DMS114 treated with DMSO at 0.1 percent for 48 hours (cell line): Measurements from ENCODE around the gene DEK.
"Not testable (repeated sequence)": the region's sequence is repeated elsewhere in the genome, so short reads cannot be mapped to it uniquely, and the experiment has no call there.

Experiments
- DNase-seq: peaks from one replicate; lab custom pipeline; 2025; ENCODE audit not compliant: unreplicated experiment; lab: John Stamatoyannopoulos, UW

DEK gene

DNA sequence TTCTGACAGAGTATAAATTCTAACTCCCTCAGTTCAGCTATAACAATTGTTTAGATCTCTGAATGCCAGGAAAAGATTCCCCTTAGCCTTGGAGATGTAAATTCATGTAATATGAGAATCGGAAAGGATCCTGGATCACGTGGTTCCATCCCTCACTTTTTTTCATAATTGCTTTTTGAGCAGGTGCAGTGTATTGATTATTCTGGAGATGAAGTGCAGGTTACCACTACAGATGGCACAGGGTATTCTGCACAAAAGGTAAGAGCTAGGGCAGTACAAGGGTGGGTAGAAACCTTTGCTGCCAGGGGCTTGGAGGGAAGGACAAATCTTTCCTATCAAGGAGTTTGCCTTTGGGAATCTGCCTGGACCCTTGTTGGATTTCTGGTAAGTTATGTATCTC, 56.4 kb downstream of the DEK start:
- no peak for DNase-seq

DNA sequence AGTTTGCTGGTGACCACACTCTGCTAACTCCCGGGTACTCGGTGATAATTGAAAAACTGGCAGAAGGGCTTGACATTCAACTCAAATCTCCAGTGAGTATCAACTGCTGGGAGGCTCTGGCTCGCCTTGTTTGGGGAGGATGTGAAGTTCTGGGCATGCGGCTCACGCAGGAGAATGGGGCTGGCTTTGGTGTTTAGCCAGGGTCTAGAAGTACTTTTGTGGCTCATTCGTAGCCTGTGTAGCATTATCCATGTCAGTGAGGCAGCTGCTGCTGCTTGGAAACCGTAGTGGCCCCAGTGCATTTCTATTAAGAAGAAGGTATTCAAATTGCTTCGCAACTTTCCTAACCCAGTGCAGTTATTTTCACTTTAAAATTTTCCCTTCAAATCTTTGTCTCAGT, 56.9 kb downstream of the DEK start:
- no peak for DNase-seq

DNA sequence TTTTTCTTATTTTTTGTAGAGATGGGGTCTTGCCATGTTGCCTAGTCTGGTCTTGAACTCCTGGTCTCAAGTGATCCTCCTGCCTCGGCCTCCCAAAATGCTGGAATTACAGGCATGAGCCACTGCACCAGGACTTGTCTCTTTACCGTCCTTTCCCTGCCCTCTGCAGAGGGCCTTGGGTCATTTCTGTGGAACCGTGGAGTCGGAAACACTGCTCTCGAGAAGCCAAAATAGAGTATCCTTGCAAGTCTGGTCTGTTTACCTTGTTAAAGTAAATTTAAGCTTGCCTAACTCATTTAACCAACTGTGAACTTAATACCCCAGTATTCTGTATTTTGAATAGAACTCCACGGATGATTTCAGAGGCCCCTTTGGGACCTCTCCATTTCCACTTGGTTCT, 57.7 kb downstream of the DEK start:
- no peak for DNase-seq

DNA sequence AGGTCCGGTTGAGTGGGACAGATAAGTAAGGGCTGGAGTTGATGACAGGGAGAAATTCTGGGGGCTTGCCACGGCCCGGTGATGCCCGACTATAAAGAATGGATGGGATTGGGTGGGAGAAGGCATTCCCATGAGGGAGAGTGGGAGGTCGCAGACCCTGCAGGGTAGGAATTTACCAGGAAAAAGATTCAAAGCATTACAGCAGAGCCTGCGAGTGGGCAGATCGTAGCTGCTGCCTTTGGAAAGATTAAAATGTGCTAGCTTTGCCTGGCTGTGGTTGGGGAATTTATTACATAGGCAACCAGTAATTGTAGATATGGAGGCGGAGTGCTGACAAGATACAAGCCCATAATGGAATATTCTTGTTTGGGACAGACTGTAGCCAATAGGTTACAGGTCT, 59.6 kb downstream of the DEK start:
- no peak for DNase-seq

DNA sequence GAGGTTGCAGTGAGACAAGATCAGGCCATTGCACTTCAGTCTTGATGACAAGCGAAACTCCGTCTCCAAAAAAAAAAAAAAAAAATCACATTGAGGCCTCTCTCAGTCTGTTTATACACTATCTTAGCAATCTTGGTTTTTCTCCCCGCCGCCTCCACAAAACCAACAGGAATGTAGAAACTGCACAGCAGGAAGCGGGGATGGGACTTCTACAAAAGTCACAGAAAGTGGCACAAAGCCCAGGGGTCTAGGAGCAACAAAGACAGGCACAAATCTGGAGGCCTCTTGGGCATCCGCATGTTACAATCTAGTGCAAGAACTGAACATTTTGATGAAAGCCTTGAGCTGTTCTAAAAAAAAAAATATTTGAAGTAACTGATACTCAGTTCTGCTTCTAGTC, 60.5 kb downstream of the DEK start:
- no peak for DNase-seq

DNA sequence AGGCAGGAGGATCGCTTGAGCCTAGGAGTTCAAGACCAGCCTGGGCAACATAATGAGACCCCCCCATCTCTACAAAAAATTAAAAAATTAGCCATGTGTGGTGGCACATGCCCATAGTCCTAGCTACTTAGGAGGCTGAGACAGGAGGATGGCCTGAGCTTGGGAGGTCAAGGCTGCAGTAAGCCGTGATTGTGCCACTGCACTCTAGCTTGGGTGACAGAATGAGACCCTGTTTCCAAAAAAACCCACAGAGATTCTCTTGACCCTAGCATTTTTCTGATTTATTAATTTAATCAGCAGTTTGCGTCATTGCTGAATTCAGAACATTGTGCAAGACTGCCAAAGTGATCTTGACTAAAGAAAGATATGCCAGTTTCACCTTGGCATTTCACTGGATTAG, 72.3 kb downstream of the DEK start:
- no peak for DNase-seq

DNA sequence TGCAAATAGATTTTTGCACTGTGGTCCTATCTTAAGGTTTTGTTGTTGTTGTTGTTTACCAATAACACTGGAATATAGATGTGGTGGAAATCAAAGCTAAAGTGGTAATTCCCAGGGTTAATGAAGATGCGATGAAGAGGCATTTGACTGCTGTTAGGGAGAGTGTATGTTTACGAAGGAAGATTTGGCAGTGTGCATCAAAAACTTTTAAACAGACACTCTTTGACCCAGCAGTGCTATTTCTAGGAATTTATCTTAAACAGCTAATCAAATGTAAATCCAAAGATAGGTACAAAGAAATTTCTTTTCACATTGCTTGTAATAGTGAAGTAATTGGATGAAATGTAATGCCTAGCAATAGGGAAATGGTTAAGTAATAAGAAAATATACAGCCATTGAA, 75.1 kb downstream of the DEK start:
- no peak for DNase-seq

DNA sequence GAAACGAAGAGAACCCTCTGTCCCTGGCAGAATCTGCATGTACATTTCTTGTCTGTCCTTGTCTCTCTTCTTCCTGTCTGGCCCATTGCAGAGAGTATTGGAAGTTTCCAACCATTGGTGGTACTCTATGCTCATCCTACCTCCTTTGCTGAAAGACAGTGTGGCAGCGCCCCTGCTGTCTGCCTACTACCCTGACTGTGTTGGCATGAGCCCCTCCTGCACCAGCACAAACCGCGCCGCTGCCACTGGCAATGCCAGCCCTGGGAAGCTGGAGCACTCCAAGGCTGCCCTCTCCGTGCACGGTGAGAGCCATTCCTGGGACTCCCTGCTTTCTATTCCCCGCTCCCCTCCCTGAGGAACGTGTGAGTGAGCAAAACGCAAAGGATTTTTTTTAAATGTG, 76.6 kb downstream of the DEK start:
- no peak for DNase-seq

DNA sequence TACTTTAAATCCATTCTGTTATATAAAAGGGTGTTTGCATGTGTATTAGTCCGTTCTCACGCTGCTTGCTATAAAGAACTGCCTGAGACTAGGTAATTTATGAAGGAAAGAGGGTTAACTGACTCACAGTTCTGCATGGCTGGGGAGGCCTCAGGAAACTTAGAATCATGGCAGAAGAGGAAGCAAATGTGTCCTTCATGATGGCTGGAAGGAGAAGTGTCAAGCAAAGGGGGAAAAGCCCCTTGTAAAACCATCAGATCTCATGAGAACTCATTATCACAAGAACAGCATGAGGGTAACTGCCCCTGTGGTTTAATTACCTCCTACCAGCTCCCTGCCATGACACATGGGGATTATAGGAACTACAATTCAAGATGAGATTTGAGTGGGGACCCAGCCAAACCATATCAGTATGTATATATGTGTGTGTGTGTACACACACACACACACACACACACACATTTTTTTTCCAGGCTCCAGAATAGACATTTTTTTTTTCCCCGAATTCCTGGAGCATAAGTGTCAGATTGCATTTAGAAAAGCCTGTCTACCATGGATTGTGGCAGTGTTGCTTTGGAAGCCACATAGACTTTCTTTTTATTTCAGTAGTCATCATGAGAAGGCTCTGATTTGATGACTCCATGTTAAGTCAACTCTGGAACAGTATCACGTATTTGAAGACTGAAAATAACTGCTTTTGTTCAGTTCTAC, 77.6 kb downstream of the DEK start:
- DNase-seq = no peak

DNA sequence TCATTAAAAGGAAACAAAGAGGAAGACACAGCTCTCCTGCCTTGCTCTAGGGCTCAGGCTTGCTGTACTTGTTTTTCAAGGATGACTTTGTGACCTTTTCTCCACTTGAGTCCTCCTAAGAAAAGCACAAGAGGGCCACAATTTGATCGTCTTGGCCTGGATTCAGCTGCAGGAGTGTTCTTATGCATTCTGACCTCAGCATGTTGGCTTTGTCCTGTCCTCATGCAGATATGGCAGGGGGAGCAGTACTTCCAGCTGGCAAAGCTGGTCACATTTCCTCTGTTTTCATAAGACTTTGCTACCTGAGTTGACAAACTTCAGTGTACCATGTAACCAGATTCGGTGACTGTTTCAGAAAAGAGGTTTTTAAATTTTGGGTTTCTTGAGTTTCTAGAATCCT, 78.3 kb downstream of the DEK start:
- DNase-seq = no peak

DNA sequence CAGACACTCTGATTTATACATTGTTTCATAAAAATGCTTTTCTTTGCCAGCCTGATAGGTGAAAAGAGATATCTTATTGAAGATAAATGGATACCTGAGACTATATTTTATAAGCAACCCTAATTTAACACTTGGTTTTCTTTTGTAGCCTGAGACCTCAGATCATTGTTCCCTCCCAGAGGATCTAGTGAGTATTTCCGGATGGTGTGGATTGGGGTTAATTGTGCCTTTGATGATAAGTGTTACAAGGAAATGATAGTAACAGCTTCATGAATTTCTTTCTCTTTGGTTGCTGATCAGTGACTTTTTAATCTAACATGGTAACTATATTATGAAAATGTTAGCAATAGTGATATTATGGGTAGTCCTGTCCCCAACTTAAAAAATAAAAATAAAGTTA, 78.7 kb downstream of the DEK start:
- no peak for DNase-seq

DNA sequence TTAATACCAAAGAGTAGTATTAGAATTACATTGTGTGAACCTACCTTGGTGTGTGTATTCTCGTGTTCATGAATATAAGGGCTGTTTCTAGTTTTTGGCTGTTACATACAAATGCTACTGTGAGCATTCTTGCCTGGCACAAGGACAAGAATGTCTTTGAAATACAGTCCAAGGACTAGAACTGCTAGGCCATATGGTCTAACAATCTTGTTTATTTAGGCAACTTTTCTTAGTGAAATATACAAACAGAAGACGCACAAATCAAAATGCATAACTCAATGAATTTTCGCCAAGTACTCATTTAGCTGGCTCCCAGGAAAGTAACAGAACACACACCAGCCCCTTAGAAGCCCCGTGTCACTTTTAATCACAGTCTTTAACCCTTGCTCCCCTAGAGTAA, 80.6 kb downstream of the DEK start:
- DNase-seq = no peak

DNA sequence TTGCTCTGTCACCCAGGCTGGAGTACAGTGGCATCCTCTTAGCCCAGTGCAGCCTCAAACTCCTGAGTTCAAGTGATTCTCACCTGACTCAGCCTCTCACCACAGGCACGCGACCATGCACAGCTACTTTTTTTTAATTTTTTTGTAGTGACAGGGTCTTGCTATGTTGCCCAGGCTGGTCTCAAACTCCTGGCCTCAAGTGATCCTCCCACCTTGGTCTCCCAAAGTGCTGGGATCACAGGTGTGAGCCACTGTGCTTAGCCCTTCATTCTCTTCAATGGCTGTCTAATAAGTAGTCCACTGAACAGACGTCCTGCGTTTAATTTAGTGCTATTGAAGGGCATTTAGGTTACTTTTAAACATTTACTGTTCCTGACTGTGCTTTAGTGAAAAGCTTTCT, 81.8 kb downstream of the DEK start:
- no peak for DNase-seq

DNA sequence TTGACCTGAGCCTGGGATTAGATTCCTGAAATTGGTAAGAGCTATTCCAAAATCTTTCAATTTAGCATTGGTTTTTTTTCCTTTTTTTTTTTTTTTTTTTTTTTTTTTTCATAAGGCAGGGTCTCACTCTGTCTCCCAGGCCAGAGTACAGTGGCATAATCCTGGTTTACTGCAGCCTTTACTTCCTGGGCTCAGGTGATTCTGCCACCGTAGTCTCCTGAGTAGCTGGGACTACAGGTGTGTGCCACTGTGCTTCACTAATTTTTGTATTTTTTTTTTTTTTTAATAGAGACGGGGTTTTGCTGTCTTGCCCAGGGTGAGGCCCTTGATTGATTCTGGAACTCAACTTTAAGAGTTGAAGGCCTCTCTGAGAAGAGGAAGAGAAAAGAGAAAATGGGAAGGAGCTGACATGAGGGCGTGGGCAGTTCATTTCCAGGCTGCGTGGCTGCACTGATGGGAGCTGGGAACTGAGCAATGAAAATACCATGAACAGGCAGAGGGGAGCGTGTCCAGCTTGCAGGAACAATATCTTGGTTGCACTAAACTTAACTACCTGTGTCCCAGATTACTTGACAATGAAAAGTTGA, 84.5 kb downstream of the DEK start:
- no peak for DNase-seq

DNA sequence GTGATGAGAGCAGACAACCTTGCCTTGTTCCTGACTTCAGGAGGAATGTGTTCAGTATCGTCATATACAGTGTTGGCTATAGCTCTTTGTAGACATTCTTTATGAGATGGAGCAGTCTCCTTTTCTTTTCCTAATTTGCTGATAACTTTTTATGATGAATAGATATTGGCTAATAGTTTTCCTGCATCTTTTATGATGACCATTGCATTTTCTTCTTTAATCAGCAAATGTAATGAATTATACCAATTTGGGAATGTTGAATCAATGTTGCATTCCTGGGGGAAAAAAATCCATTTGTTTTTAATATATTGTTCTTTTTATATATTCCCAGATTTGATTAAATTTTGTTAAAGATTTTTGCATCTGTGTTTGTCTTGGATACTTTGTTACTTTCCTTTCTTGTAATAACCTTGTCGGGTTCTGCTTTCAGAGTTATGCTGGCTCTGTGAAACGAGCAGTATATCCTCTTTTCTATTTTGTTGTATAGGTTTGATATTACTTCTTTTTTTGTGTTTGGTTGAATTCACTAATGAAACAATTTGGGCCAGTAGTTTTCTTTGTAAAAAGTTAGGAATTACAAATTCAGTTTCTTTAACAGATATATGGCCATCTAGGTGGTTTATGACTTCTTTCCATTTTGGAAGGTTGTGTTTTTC, 85.2 kb downstream of the DEK start:
- no peak for DNase-seq

DNA sequence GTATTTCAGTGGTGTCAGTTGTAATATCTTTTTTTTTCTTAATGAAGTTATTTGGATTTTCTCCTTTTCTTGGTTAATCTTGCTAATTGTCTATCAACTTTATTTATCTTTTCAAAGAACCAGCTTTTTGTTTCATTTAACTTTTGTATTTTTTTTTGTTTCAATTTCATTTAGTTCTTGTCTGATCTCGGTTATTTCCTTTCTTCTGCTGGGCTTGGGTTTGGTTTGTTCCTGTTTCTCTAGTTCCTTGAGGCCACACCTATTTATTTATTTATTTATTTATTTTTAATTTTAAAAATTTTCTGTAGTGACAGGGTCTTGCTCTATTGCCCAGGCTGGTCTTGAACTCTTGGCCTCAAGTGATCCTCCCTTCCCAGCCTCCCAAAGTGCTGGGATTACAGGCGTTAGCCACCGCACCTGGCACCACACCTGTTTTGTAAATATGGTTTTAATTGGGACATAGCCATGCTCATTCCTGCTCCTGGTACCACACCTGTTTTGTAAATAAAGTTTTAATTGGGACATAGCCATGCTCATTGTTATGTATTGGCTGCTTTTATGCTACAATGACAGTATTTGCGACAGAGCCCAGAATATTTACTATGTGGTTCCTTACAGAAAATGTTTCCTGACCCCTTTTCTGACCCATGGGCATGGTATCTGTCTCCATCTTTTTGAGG, 86.9 kb downstream of the DEK start:
- DNase-seq = no peak

DNA sequence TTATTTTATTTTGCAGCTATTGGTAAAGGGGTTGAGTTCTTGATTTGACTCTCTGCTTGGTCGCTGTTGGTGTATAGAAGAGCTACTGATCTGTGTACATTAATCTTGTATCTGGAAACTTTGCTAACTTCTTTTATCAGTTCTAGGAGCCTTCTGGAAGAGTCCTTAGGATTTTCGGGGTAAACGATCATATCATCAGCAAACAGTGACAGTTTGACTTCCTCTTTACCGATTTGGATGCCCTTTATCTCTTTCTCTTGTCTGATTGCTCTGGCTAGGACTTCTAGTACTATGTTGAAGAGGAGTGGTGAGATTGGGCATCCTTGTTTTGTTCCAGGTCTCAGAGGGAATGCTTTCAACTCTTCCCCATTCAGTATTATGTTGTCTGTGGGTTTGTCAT, 88.1 kb downstream of the DEK start:
- DNase-seq = not testable (repeated sequence)
